IMR-90 (cell line): ENCODE data around the gene MFAP2. TPM values are rescaled to one million over a fixed set of nuclear protein-coding genes. Genes with fewer than 3 reads are reported as not detected.

ENCODE experiments used
- ATAC-seq: fragments of 200-7000 bp; cut with Tn5 transposase; 2 replicates; pipeline ENCODE4 v1.9.1; 2020; ENCODE audit warnings: low read depth, mild to moderate bottlenecking, moderate library complexity
- BruUV-seq: library from RNA; stranded (reverse); fragments of 400-500 nt; replicated peaks from 2 replicates; lab custom pipeline; 2021; lab: Mats Ljungman, UMichigan
- CTCF ChIA-PET: fragments of 300-600 bp; formaldehyde crosslinking; extraction: SDS; loops from one replicate; lab custom pipeline; 2021; ENCODE audit warnings: antibody characterized with exemption; lab: Yijun Ruan, JAX
- POLR2A ChIA-PET: fragments of 300-600 bp; sonication (Branson Sonifier 250); formaldehyde crosslinking; loops from one replicate; lab custom pipeline; 2022; ENCODE audit warnings: antibody characterized with exemption; ENCODE audit not compliant: unreplicated experiment; lab: Charles Lee
- DNase-seq: peaks from one replicate; pipeline ENCODE4 v3.0.0; 2013
- H2AFZ ChIP-seq: replicated peaks from 2 replicates; pipeline ENCODE3; 2013; ENCODE audit warnings: low read length, mild to moderate bottlenecking; ENCODE audit not compliant: poor library complexity
- H2AK5ac ChIP-seq: 2 replicates; pipeline ENCODE4 v1.6.1; 2013; ENCODE audit warnings: low read depth, low read length, inconsistent platforms
- H2AK9ac ChIP-seq: replicated peaks from 2 replicates; pipeline ENCODE3; 2013; ENCODE audit warnings: mild to moderate bottlenecking, low read depth, low read length, moderate library complexity; ENCODE audit not compliant: poor library complexity
- H2BK120ac ChIP-seq: 2 replicates; pipeline ENCODE4 v1.6.1; 2013; ENCODE audit warnings: low read depth, low read length, inconsistent platforms
- H2BK15ac ChIP-seq: 3 replicates; pipeline ENCODE4 v1.6.1; 2013; ENCODE audit warnings: low read depth, low read length, inconsistent platforms
- H2BK20ac ChIP-seq: 2 replicates; pipeline ENCODE4 v1.6.1; 2013; ENCODE audit warnings: low read depth, mild to moderate bottlenecking, inconsistent platforms, low read length, moderate library complexity
- H2BK5ac ChIP-seq: 2 replicates; pipeline ENCODE4 v1.6.1; 2013; ENCODE audit warnings: mild to moderate bottlenecking, low read depth, low read length, inconsistent platforms; ENCODE audit not compliant: poor library complexity, severe bottlenecking
- H3K14ac ChIP-seq: replicated peaks from 2 replicates; pipeline ENCODE4 v1.6.1; 2013; ENCODE audit warnings: low read depth, low read length, inconsistent platforms
- H3K18ac ChIP-seq: 2 replicates; pipeline ENCODE4 v1.6.1; 2013; ENCODE audit warnings: low read depth, low read length, control low read depth
- H3K23ac ChIP-seq: 2 replicates; pipeline ENCODE4 v1.6.1; 2013; ENCODE audit warnings: low read depth, low read length, inconsistent platforms
- H3K27ac ChIP-seq: 2 replicates; pipeline ENCODE4 v1.5.1; 2013; ENCODE audit warnings: mild to moderate bottlenecking, control low read depth, low read length; ENCODE audit not compliant: insufficient read depth
- H3K27me3 ChIP-seq: 2 replicates; pipeline ENCODE4 v1.6.1; 2013; ENCODE audit warnings: low read length; ENCODE audit not compliant: control insufficient read depth, insufficient read depth
- H3K36me3 ChIP-seq: 2 replicates; pipeline ENCODE4 v1.6.1; 2013; ENCODE audit warnings: low read length, mixed read lengths; ENCODE audit not compliant: control insufficient read depth, insufficient read depth
- H3K4ac ChIP-seq: 2 replicates; pipeline ENCODE4 v1.6.1; 2013; ENCODE audit warnings: low read depth, low read length, inconsistent platforms
- H3K4me1 ChIP-seq: 2 replicates; pipeline ENCODE4 v1.6.1; 2013; ENCODE audit warnings: low read length, mixed read lengths; ENCODE audit not compliant: control insufficient read depth, insufficient read depth
- H3K4me2 ChIP-seq: 2 replicates; pipeline ENCODE4 v1.6.1; 2013; ENCODE audit warnings: low read depth, mild to moderate bottlenecking, control low read depth, low read length, moderate library complexity
- H3K4me3 ChIP-seq: 2 replicates; pipeline ENCODE4 v1.5.1; 2013; ENCODE audit warnings: low read depth, mild to moderate bottlenecking, control low read depth, low read length, moderate library complexity; ENCODE audit not compliant: insufficient read depth
- H3K56ac ChIP-seq: 2 replicates; pipeline ENCODE4 v1.6.1; 2013; ENCODE audit warnings: low read length, inconsistent platforms; ENCODE audit not compliant: insufficient read depth; ENCODE audit errors: extremely low read depth
- H3K79me1 ChIP-seq, 2 experiments: 2 replicates each; pipeline ENCODE4 v1.6.1; 2013; ENCODE audit warnings: low read length in 2 of 2, inconsistent platforms in 1 of 2, low read depth in 1 of 2
- H3K9ac ChIP-seq: 2 replicates; pipeline ENCODE4 v1.6.1; 2013; ENCODE audit warnings: low read depth, low read length, control low read depth
- H3K9me1 ChIP-seq: 2 replicates; pipeline ENCODE4 v1.6.1; 2013; ENCODE audit warnings: low read length, inconsistent platforms; ENCODE audit not compliant: insufficient read depth
- H3K9me3 ChIP-seq: 2 replicates; pipeline ENCODE4 v1.6.1; 2013; ENCODE audit warnings: low read length; ENCODE audit not compliant: control insufficient read depth, insufficient read depth
- H4K20me1 ChIP-seq: 2 replicates; pipeline ENCODE4 v1.6.1; 2013; ENCODE audit warnings: low read length, inconsistent platforms; ENCODE audit not compliant: insufficient read depth
- H4K5ac ChIP-seq: 2 replicates; pipeline ENCODE4 v1.6.1; 2013; ENCODE audit warnings: mild to moderate bottlenecking, low read depth, low read length, control low read depth
- H4K8ac ChIP-seq, 2 experiments: 2 replicates each; pipeline ENCODE4 v1.6.1; 2013; ENCODE audit warnings: low read depth in 2 of 2, low read length in 2 of 2, control low read depth in 1 of 2, inconsistent platforms in 1 of 2
- H4K91ac ChIP-seq: 2 replicates; pipeline ENCODE4 v1.6.1; 2013; ENCODE audit warnings: low read depth, low read length, inconsistent platforms; ENCODE audit not compliant: insufficient read depth
- POLR2A ChIP-seq: IDR thresholded peaks from 2 replicates; pipeline ENCODE4 v1.6.1; 2012; ENCODE audit warnings: mild to moderate bottlenecking, low read depth, low read length
- USF2 ChIP-seq: fragments of 150-350 bp; IDR thresholded peaks from 2 replicates; pipeline ENCODE4 v1.6.1; 2017; ENCODE audit warnings: mild to moderate bottlenecking, antibody characterized with exemption, low read length, low read depth
- WGBS, 2 experiments: methylation state at CpG; one replicate each; pipeline versions ENCODE4 v1.1.5 to v1.1.7; 2013; ENCODE audit warnings: missing lambda C conversion rate in 2 of 2; ENCODE audit not compliant: insufficient read length in 1 of 2; ENCODE audit errors: extremely low coverage in 2 of 2; 5-methylcytosine and 5-hydroxymethylcytosine counted together
- dilution Hi-C: fragments of 300-500 bp; cut with HindIII; formaldehyde crosslinking; loops from one replicate; pipeline ENCODE4 v1.14.3; 2018; ENCODE audit warnings: low sequenced_read_pairs; ENCODE audit not compliant: unreplicated experiment
- in situ Hi-C: fragments of 300-500 bp; cut with MboI; formaldehyde crosslinking; loops from 3 replicates; pipeline ENCODE4 v1.14.3; 2019; ENCODE audit warnings: low sequenced_read_pairs, inconsistent platforms, mixed read lengths
- intact Hi-C: fragments of 100-400 bp; cut with micrococcal nuclease; formaldehyde crosslinking; loops from 2 replicates; pipeline ENCODE4 v1.10.0; 2022
- polyA plus RNA-seq, 3 experiments: library from polyadenylated mRNA; depleted of rRNA; stranded (reverse); fragments of >200 nt; gene quantifications; 2 replicates each; pipeline ENCODE4 v1.2.3, GENCODE V29; 2012; ENCODE audit warnings: low replicate concordance in 1 of 3
- total RNA-seq: library from RNA; depleted of rRNA; stranded (reverse); fragments of >200 nt; gene quantifications from 2 replicates; pipeline ENCODE4 v1.2.3, GENCODE V29; 2012

MFAP2 gene
- total and polyA plus RNA-seq, 2 of the 4 experiments (the other 2 are of a cell fraction): 3.9 to 13.9 TPM

GRCh38 chr1:17017435-17017834 lies 37.0 kb upstream of the MFAP2 start:
- CTCF ChIA-PET: no interaction called here
- in situ Hi-C loops: no loop called here

More at GRCh38 chr1:17017435-17017834, 37.0 kb upstream of the MFAP2 start:
- Histone ChIP-seq H3K4me1 (peaks cover 3% of the 10 kb centered on the region; the same call in 1 of the 2 replicates), H3K9me1 (no peaks in the 10 kb centered on the region; the same call in 1 of the 2 replicates), H3K9ac (no peak overlapping the region), H3K4ac (no peak overlapping the region), H3K23ac (no peak overlapping the region), H4K91ac (no peak overlapping the region), H2BK5ac (no peak overlapping the region), H2BK15ac (no peak overlapping the region), H2AK5ac (no peak overlapping the region), H3K14ac (no peak overlapping the region), H3K9me3 (no peaks in the 10 kb centered on the region), H3K27me3 (no peaks in the 10 kb centered on the region), H3K56ac (no peak overlapping the region), H3K36me3 (peaks cover 33% of the 10 kb centered on the region), H2BK20ac (no peak overlapping the region), H4K8ac (no peak overlapping the region), H4K20me1 (no peaks in the 10 kb centered on the region), H3K79me1 (no peaks in the 10 kb centered on the region), H3K4me2 (no peak overlapping the region), H3K4me3 (no peak overlapping the region), H2BK120ac (no peak overlapping the region), H2AK9ac (no peak overlapping the region), H4K5ac (no peak overlapping the region), H2AFZ (no peak overlapping the region), H3K27ac (no peak overlapping the region), H3K18ac (no peak overlapping the region)
- no TSS peak for BruUV-seq
- WGBS, 2 experiments: no CpG with 5 or more reads among the region's 7 CpGs
- no peak for TF ChIP-seq USF2
- no peak for TF ChIP-seq POLR2A
- dilution Hi-C loops (no loop called here), intact Hi-C loops (no loop called here)
- DNase-seq (no peak), ATAC-seq (no peak)
- POLR2A ChIA-PET: no interaction called here
